Left renal pelvis (tissue), 4 donors: ENCODE data around the gene S100A6. TPM values are rescaled to one million over a fixed set of nuclear protein-coding genes. Genes with fewer than 3 reads are reported as not detected.
A peak's percentile ranks its signal among the peaks of the same experiment; 100 is the strongest.

Experiments used
- DNase-seq, 4 donors: peaks; one replicate each; pipeline ENCODE4 v3.0.0-alpha.2; 2013; ENCODE audit warnings: low read depth in 4 of 4, low spot score in 3 of 4
- polyA plus RNA-seq, 4 donors: library from polyadenylated mRNA; unstranded; fragments of 120-200 nt; gene quantifications; one replicate each; pipeline ENCODE4 v1.2.1, GENCODE V29; 2013; ENCODE audit not compliant: insufficient read length in 4 of 4

S100A6 gene
- polyA plus RNA-seq, 4 donors, result 185 to 449 (median 318) TPM

DNA sequence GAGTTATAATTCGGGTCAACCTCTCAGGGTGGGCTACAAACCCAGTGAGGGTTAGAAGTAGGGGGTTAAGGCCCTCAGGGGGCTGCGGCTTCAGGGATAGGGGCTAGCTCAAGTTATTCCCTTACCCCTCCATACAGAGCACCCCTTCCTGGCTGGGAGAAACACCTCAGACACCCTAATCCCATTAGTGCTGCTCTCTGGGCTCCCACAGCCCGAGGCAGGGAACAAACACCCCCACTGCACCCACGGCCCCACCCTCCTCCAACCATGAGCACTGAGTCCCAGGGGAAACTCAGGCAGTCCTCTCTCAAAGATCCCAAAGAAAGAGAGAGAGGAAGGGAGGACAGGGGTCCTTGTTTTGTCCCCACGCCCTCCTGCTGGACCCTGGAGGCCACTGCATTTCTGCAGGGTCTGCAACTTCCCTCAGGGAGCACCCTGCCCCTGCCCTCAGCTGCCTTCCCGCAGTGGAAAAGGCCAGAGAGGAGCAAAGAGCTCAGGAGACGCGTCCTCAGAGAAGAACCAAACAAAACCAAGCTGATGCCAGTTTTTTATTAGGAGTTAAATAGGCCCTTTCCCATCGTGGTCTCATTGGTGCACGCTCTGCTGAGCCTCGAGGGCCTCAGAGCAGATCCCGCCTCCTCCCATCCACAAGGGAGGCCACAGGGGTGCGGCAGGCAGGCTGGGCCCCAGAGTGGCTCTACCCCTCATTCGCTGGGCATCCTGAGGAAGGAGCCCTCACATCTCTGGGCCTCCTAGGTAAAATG lies 11.2 kb upstream of the S100A6 start:
- no peak for DNase-seq

DNA sequence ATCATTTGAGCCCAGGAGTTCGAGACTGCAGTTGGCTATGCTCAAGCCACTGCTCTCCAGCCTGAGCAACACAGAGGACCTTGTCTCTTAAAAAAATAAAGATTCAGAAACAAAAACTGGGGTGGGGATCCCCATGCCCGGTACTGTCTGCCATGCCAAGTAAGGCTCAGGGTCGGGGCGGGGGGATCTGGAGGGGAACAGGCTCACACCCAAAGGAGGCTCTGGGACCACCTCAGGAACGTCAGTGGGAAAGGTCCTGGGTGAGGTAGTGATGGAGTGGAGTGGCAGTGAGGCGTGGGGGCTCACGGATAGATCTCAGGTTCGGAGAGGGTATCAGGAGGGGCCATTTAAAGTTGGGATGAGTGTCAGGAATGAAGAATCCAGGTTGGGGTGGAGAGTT lies 10.6 kb upstream of the S100A6 start:
- no peak for DNase-seq

GRCh38 chr1:153545067-153546055 lies 9.6 kb upstream of the S100A6 start, which contains the start of gene S100A4:
Gene S100A4, minus strand, starts transcription at chr1:153545806. Its CDS starts 1,012 bp downstream, at chr1:153544794.
- DNase-seq, result peak in 1 of 4 donors; percentile 81

DNA sequence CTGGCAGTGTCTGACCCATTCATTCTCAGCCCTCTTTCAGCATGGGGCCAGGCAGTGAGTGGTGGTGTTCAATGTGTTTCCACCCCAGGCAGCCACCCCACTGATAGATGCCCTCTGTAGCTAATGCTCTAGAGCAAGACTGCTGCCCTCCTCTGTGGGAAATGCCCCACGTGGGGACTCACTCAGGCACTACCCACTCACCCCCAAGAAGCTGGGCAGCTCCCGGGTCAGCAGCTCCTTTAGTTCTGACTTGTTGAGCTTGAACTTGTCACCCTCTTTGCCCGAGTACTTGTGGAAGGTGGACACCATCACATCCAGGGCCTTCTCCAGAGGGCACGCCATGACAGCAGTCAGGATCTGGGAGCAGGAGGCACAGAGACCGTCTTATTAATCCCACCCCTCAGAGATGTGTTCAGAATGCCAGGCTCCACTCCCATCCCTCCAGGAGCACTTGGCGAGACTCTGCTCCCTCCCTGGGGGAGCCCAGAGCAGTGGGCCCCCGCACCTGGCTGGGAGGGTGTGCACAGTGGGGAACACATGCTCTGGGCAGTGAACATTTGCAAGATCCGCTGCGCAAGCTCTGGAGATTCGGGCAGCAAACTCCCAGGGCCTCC lies 8.8 kb upstream of the S100A6 start:
- DNase-seq, result no peak

GRCh38 chr1:153543736-153544135 lies 7.9 kb upstream of the S100A6 start:
- DNase-seq, result no peak

DNA sequence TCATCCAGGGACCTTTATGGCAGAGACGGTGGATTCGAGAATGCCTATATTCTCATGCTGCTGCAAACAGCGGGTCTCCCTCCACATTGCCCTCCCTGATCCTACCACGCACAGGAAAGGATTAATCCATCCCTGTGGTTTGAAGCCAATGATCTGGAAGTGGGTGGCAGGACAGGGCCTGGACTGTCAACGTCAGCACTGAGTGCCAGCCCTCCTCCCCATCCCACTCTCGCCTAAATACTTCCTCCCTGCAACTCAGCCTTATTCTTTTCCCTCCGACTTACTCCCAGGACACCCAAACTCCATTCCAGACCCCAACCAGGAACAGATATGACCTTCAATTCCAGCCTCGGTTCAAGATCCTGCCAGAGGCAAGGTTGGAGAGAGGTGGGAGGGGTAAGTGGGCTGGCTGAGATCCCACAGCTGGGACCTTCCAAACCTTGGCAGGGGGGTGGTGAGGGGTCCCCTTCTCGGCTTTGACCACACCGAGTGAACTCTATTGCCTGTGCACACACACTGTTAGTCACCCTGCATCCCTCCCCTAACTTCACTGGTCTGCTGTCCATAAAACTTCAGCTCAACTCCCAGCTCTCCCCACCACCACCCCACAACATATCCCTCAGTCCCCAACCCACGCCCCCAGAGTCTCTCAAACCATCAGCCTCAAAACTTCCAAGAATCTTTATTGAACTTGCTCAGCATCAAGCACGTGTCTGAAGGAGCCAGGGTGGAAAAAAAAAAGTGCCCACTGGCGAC lies 7.3 kb upstream of the S100A6 start:
- DNase-seq, result no peak

DNA sequence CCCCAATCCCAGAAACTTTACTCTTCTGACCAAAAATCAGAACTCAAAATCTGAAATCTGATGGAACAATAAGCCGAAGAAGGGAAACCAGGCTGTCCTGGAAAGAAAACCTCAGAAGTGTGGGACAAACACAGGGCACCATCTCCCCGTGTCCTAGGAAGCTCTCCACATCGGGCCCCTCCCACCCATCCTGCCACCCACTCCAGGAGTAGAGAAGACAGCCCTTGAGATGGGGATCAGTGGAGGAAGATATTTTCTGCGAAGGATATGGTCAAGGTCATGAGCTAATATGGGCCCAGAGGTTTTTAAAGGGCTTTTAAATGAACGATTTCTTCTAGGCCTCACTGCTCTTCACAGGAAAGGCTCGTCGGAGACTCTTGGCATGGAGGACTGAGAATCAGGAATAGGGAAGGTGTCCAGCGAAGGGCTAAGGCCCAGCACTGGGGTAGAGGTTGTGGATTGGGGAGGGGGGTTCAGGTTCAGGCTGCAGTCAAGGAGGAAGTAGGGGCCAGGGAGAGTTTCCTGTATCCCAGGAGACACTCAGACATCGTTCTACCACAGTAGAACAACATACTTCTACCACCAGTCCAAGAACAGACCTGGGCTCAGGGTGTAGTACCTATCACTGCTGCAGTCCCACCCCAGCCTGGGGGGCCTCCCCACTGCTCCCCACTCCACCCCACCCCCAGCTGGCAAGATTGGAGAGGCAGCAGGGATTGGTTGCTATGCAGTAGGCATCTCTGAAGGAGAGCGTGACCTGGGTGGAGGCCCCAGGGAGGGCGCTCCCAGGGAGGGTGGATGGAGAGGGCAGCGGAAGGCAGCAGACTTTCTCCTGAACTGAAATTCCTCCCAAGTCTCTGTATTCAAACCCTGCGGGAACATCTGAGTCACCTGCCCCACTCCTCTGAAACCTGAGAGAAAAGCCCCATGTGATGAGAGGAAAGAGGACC lies 6.1 kb upstream of the S100A6 start:
- no peak for DNase-seq

GRCh38 chr1:153540394-153541361 lies 4.9 kb upstream of the S100A6 start, which contains the start of gene S100A5:
Gene S100A5, minus strand, starts transcription at chr1:153540934. Its CDS starts 743 bp downstream, at chr1:153540191.
- DNase-seq, result no peak

GRCh38 chr1:153539395-153540093 lies 3.8 kb upstream of the S100A6 start:
- DNase-seq, result no peak

DNA sequence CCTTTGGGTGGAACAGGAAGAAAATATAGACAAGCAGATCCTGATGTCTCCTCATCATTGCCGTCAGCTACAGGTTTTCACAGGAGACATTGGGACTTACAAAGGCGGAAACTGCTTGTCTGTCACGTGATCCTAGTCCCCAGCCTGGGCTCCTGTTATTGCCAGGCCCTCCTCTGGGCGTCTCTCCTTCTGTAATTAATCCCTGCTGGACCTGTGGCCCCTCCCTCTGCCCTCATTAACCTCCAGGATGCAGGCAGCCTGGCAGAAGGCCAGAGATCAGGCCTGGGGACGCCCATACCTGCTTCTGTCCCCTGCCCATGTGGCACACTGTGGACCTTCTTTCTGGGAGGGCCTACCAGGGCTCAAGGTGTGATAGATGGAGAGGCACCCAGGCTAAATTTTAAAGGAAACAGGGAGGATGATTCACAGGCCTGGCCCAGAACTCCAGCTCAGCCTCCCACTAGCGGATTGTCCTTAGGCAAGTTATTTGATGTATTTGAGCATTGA lies 2.6 kb upstream of the S100A6 start:
- DNase-seq, result no peak

- no peak for DNase-seq
Observed at GRCh38 chr1:153537376-153537730, 1.6 kb upstream of the S100A6 start.

- no peak for DNase-seq
Observed at GRCh38 chr1:153536671-153537375, 1.0 kb upstream of the S100A6 start.

- no peak for DNase-seq
Observed at GRCh38 chr1:153536012-153536670, 350 bp upstream of the S100A6 start.

DNA sequence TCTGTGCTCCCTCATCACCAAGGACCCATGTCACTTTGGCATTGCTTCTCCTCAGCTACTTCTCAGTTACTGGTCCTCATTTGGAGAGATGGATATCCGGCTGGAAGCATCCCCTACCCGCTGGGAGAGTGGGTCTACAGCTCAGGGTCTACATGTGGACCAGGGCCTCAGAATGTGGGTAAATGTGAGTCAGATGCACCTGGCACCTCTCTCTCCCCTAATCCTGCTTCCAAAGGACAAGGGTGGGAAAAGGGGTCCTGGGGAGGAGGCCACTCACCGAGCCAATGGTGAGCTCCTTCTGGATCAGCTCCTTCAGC lies 908 bp downstream of the S100A6 start:
- no peak for DNase-seq

DNA sequence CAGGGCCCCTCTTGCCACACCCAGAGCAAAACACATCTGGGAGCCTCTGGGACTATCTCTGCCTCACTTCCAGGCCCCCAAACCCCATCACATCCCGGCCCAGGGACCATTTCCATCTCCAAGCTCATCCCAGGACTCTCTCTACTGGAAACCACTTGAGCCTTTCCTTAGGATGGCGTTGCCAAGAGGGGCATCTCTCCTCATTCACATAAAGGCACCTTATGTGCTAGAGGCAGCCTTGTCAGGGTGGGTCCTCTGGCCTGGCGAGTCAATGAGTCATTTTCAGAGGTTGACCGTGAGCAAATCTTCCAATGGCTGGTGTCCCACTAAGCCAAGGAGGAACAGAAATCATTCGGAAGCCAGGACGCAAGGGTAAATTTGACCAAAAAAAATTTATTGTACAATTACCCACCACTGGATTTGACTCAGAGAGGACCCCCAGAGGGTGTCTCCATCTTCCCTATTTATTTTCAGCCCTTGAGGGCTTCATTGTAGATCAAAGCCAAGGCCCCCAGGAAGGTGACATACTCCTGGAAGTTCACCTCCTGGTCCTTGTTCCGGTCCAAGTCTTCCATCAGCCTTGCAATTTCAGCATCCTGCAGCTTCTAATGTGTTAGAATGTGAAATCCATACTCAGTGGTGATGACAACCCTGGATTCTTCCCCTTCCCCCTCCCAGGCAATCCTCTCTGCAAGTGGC lies 1.4 kb downstream of the S100A6 start:
- no peak for DNase-seq
